Loucy (cell line): ENCODE results near the gene FBXO47.

Experiments
- EZH2phosphoT487 ChIP-seq: fragments of 200-600 bp; IDR thresholded peaks from 2 replicates; pipeline ENCODE4 v1.6.1; 2018; ENCODE audit warnings: antibody characterized with exemption, mild to moderate bottlenecking, moderate library complexity, borderline replicate concordance
- TF ChIP-seq, protein P1 (sequence below): fragments of 200-600 bp; sonication (generic); conservative IDR thresholded peaks from 2 replicates; pipeline ENCODE4 v1.5.1; 2014; ENCODE audit warnings: mild to moderate bottlenecking, antibody characterized with exemption, low read length

DNA sequence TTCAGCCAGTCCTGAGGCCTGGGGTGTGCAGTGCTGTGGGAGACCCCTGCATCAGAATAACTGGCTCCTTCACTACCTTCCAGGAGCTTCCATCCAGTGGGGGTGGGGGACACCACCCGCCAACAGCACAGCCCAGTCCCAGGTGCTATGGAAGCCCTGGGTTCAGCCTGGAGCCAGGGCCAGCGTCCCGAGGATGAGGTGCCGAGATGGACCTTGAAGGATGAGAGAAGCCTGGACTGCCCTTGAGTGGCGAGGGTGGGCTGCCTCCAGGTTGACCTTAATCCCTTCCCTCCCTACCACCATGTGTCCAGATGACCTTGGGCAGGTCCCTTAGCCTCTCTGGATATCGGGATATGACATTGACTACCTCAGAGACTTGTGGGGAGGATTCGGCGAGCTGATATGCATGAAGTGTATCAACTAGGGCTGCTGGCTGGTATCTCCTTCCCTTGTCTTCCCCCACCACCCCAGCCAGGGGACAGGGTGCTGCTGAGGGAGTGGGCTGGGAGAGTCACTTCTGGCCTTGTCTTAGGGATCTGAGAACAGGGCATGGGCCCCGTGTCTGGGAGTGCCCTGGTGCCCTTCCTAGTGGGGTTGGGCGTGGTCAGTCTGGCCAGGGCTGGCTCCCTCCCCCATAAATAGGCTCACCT is 56.0 kb downstream of the FBXO47 start:
- TF ChIP-seq, protein P1, sequence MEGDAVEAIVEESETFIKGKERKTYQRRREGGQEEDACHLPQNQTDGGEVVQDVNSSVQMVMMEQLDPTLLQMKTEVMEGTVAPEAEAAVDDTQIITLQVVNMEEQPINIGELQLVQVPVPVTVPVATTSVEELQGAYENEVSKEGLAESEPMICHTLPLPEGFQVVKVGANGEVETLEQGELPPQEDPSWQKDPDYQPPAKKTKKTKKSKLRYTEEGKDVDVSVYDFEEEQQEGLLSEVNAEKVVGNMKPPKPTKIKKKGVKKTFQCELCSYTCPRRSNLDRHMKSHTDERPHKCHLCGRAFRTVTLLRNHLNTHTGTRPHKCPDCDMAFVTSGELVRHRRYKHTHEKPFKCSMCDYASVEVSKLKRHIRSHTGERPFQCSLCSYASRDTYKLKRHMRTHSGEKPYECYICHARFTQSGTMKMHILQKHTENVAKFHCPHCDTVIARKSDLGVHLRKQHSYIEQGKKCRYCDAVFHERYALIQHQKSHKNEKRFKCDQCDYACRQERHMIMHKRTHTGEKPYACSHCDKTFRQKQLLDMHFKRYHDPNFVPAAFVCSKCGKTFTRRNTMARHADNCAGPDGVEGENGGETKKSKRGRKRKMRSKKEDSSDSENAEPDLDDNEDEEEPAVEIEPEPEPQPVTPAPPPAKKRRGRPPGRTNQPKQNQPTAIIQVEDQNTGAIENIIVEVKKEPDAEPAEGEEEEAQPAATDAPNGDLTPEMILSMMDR: no peak
- TF ChIP-seq EZH2phosphoT487: no peak
